ENCODE data around the gene RBMS3.

RBMS3 gene

GRCh38 chr3:29587340-29587739, 306.5 kb downstream of the RBMS3 start:
- no peak for DNase-seq

- DNase-seq, result no peak
These were observed 309.1 kb downstream of the RBMS3 start for GRCh38 chr3:29590012-29590411.

DNA sequence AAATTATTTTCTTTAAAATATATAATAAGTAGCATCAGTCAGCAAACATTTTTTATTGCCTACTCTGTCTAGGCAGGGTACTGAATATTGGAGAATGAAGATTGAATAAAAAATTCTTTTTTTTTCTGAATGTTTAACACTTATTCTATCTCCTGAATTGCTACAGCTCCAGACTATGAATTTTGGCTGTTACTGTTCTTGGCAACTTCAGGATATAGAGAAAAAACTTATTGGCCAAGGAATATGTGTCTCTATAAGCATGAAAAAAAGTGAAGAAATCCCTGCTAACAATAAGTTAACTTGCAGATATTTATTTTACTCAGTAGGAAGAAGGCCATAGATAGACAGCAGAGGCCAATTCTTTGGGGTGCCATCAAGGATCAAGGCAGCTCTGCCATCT, 309.6 kb downstream of the RBMS3 start:
- DNase-seq, result no peak

DNA sequence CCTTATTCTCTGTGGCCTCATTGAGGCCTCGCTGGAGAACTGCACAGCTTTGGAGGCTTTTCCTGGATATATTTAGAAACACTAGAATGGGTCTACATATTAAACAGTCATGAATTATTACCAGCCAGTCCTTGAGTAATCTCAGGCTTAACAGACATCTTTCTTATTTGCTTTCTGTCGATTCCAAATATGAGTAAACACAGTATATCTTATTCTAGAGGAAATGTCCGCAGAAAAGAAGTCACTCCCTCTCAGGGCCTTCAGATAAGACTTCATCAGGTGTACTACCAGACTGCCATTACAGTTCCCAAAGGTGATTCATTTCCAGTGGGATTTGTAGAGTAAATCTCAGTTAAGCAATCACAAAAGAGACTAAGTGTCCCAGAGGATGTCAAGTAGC, 310.7 kb downstream of the RBMS3 start:
- DNase-seq, result peak in 1 of 3 experiments; percentile 1

DNA sequence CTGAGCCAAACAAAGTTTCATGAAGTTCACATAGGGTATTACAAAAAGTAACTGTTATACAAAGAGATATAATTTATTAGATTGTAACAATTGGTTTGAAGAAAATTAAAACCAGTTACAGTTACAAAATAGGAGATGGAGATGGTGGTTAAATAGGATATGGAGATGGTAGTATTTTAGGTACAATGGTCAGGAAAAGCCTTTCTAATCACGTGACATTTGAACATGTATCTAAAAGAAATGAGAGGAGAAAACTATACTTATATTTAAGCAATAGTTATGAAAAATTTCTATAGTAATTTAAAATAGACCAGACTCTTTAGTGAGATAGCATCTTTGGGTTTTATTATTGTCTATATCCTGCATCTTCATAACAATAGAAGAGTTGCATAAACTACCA, 312.9 kb downstream of the RBMS3 start:
- DNase-seq, result no peak

GRCh38 chr3:29594261-29594660, 313.4 kb downstream of the RBMS3 start:
- no peak for DNase-seq

DNA sequence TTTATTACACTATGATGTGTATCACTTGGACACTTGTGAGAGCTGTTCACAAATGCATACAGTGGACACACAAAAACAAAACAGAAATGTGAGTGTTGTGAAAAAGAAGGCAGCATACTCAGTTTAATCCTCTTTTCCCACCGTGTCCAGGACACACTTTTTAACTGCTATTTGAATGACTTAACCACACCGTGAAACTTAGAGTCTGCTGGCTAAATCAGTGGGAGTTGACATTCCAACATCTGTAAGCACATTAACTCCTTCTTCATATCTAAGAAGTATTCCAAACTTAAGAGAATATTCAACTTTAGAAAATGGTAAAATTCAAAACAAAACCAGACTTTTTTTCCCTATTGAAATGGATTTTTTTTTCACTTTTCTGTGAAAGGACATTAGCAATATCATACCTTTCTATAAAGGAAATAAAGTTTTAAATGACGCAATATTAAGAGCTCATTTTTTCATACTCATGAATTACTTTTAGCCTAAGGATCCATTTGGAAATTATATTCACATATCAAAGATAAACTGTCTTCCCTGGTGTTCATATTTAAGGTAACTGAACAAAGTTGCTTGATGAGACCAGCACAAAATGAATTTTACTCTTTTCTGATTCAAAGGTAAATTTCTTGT, 316.6 kb downstream of the RBMS3 start:
- DNase-seq, result no peak

DNA sequence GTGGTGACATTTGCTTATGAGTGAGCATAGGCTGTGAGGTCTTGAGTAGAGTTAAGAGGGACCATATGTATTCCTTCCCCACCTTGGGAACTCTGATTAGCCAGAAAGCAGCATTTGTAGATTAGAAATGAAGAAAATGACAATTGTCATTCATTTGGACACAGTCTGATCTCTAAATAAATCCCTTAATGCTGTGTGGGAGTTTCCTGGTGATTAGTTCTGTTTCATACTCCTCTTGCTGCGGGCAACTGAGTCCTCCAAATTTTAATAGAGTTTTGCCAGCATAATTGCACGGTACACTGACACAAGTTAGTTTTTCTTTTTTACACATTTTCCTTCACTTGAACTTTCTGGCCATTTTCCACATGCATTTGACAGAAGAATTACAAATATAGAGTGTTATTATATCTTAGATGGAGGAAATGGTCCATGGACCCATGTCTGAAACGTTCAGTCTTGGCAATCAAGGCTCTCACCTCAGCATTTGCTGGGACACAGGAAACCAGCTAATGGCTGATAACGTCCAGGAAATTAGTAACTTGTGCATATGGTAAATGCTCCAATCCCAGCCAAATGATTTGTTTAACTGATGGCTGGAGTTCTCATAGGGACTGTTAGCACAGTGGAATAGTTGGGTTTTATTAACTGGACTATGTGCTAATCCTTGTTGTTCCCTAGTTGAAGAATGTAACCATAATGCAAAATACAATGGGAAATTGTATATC, 321.2 kb downstream of the RBMS3 start:
- DNase-seq, result no peak

DNA sequence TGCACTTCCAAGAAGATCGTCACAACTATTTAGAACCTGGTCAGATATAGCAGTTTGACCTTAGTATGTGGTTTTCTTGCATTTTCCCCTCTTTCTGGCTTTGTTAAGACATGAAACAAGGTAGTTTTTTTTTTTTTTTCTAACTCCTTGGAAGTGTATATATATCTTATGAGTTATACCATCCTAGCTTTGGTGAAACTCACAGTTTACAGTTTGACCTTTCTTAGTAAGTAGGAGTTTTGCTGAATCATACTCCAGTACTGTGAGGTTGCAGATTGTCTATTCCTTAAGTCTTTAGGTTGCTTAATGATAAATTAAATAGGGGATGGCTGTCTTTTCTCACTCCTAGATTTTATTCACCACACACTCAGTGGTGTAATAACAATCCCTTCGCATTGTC, 325.0 kb downstream of the RBMS3 start:
- DNase-seq, result no peak

GRCh38 chr3:29606416-29606815, 325.5 kb downstream of the RBMS3 start:
- no peak for DNase-seq

DNA sequence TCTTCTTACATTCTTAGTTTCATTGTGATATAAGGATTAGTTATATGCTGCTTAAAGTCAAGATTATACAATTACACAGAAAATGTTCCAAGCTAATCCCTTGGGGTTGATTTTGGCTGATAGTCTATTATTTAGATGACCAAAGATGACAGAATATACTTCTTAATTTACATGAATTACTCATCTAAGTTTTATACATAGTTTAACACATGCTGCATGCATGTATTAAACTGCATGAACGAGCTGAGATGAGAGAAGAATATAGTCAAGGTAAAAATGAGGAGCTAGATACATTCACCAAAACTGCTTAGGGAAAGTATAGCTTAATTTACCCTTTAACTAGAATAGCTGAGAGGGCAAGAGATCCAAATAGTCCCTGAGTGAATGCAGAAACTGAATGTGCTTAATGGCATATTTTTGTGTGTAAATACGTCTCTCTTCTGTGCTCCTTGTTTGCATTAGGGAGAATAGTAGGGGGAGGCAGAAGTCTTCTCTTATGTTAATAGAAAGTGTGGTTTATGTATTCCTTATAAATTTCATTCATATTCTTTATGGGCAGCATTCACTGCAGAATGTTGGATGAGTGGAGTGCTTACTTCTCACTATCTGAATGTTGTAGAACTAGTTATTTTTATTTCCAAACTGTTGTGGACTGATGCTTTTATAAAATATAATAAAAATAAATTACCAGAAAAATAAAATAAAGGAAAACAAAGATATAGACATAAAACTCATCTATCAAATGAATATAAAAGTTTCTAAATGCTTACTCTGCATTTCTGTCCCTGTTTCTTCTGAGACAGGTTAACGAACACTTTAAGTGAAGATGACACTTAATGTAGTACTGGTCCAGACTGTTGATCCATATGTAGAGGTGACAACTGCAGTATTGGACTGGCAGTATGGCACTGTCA, 327.8 kb downstream of the RBMS3 start:
- no peak for DNase-seq

- DNase-seq, result peak in 1 of 3 experiments; percentile 2
These were observed 328.5 kb downstream of the RBMS3 start for GRCh38 chr3:29609328-29609811.

DNA sequence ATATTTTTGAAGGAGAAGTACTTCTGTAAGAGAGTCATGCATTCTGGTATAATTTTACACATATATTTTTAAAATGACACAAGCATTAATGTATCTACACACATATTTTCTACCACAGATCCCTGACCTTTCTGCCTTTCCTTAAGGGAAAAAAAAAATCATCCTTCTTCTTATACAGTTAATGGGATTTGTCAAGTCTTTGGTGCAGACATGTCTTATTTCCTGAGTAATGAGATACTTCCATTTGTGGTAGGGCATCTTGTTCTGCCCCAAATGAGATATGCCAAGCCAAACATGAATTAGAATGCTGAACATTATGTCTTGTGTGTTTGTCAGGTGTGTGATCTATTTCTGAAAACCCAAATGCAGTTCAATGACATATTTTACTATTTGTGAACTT, 329.9 kb downstream of the RBMS3 start:
- DNase-seq, result no peak

GRCh38 chr3:29611252-29611651, 330.4 kb downstream of the RBMS3 start:
- DNase-seq, result no peak

DNA sequence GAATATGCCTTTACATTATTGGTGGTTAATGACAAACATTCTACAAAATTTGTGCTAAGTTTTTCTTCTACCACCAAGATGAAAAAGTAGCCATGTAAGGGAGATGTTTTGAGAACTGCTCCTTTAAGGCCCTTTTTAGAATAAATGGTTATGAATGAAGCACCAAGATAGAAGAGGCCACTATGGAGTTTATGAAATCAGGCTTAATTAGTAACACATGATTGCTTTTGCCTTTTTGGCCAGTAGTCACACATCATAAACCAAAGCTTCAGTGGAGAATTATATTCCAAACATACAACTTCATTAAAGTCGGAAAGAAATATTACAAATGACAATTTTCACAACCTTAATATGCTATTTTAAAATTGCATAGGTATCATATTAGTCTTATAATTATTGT, 331.7 kb downstream of the RBMS3 start:
- DNase-seq, result no peak

- peak in 1 of 3 experiments; percentile 49 for DNase-seq
These were observed 334.1 kb downstream of the RBMS3 start for GRCh38 chr3:29614954-29615353.

- no peak for DNase-seq
These were observed 337.8 kb downstream of the RBMS3 start for GRCh38 chr3:29618395-29619282.

- no peak for DNase-seq
These were observed 338.8 kb downstream of the RBMS3 start for GRCh38 chr3:29619676-29620075.

GRCh38 chr3:29627136-29628117, 346.6 kb downstream of the RBMS3 start:
- no peak for DNase-seq

- no peak for DNase-seq
These were observed 347.9 kb downstream of the RBMS3 start for GRCh38 chr3:29628795-29629194.

GRCh38 chr3:29635888-29636287, 355.0 kb downstream of the RBMS3 start:
- DNase-seq, result no peak
